GM20000 (cell line): ENCODE data around the gene LRCOL1.

Source experiments
- DNase-seq: peaks from one replicate; pipeline ENCODE4 v3.0.0; 2012; ENCODE audit warnings: low spot score
- CTCF ChIP-seq: IDR thresholded peaks from 2 replicates; pipeline ENCODE4 v1.5.1; 2012; ENCODE audit warnings: mild to moderate bottlenecking, control low read depth; ENCODE audit errors: extremely low read depth, missing control alignments

The LRCOL1 gene

DNA sequence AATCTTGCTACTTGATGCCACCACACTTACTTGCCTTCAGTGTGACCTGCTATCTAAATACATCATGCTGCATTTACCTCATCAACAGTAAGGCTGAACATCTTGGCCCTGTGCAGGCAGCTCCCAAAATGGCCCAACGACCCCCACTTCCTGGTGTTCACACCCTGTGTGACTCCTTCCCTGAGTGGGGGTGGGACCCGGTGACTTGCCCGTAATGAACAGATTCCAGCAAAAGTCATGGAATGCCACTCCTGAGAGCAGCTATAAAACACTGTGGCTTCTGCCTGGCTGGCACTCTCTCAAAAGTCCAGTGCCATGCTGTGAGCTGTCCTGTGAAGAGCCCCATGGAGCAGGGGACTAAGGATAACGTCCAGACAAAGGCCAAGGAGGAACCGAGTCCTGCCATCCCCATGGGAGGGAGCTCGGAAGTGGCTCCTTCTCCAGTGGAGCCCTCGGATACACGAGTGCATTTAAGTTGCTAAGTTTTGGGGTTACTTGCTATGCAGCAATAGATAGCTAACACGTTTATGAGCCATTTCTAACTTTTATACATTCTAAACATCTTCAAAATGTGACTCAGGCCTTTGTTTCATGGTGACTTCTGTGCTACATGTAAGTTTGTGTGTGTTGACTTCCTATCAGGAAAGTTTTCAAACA lies 41.2 kb upstream of the LRCOL1 start:
- TF ChIP-seq CTCF, result no peak
- DNase-seq, result no peak

DNA sequence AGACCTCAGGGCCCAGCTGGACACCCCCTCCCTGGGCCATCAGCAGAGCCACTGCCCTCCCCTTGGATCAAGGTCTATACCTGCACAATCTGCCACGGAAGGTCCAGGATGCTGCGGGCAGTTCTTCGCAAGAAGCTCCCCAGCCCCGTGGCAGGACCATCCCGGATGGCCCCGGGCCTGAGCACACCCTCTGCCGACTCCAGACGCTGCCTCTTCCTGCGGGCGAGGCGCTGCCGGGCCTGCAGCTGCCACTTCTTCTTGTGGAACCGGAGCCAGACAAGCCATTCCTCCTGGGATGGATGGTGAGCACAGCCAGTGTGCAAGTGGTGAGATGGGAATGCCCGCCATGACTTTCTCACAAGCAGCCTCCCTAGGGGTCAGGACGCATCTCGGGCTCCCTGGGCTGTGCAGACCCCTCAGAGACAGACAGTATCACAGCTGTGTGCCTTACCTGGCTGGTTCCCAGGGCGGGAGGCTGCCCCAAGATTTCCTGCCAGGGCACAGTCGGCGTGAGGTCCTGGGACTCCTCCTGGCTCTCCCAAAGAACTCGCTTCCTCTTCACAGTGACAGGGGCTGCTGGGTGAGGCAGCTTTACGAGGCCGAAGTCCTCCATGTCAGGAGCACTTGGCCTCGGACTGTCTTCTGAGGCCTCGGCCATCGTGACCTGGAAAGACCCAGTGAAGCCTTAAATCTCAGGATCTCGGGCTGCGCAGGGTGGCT lies 39.0 kb upstream of the LRCOL1 start:
- DNase-seq, result no peak
- TF ChIP-seq CTCF, result no peak

DNA sequence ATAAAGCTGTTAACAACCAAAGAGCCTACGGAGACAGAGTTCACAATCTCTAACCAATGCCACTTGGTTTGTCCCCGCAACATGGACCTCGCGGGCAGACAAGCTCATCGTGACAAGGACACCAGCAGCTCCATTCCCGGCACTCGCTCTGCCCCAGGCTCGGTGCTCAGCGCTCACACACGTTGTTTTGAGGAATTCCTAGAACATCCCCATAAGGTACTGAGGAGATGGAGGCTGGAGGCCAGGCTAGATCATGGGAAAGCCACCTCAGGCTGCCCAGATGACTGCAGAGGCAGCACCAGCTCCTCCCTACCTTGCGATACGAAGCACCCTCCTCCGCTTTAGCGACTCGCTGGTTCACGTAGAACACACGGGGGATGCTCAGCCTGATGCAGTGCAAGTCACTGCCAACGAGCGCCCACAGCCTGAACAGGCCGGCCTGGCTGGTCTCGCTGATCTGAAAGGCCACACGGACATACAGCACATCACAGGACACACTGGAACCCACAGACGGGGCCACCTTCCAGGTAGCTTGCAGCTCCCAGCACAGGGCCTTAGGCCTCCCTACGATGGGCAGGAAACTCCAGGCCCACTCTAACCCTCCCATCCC lies 38.3 kb upstream of the LRCOL1 start:
- TF ChIP-seq CTCF, result no peak

GRCh38 chr12:132647858-132648257 lies 37.5 kb upstream of the LRCOL1 start:
- TF ChIP-seq CTCF, result no peak
- DNase-seq, result no peak

More for the DNA sequence above, 38.3 kb upstream of the LRCOL1 start:
- DNase-seq, result no peak

DNA sequence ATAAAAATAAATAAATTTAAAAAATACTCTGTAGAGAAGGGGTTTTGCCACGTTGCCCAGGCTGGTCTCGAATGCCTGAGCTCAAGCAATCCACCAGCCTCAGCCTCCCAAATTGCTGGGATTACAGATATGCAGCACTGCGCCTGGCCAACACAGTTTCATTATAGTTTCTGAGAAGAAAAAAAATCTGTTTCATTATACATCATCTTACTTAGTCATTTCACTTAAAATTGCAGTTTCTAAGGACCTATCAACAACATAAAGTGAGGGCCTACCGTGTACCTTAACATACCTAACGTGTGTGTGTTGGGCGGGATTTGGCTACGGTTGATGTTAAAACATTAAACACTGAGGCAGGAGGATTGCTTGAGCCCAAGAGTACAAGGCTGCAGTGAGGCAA lies 36.5 kb upstream of the LRCOL1 start:
- TF ChIP-seq CTCF, result no peak
- DNase-seq, result no peak

GRCh38 chr12:132642846-132643835 lies 32.8 kb upstream of the LRCOL1 start:
- TF ChIP-seq CTCF, result no peak
- no peak for DNase-seq
